Body of pancreas (tissue), 4 donors: ENCODE data around the gene ADSS1.

ENCODE experiments used
- CTCF ChIP-seq, 7 experiments: fragments of 450-650 bp in 4 of 7; fragments of 200-600 bp in 3 of 7; sonication (generic) in 3 of 7; IDR thresholded peaks; one replicate each; pipeline ENCODE4 v1.5.1; 2016 to 2019; ENCODE audit warnings: antibody characterized with exemption in 7 of 7
- POLR2A ChIP-seq, 3 donors: fragments of 450-650 bp; IDR thresholded peaks; one replicate each; pipeline ENCODE4 v1.6.1; 2016; ENCODE audit warnings: antibody characterized with exemption in 3 of 3, mild to moderate bottlenecking in 2 of 3

- TF ChIP-seq POLR2A (IDR thresholded peaks at IDR 0.05) (no peak), CTCF (IDR thresholded peaks at IDR 0.05) (no peak)
Observed at GRCh38 chr14:104678346-104678745, 45.7 kb upstream of the ADSS1 start.
